HG03095 (cell line): ENCODE data around the gene SLC47A1.

ENCODE experiments used
- ATAC-seq: cut with Tn5 transposase; IDR thresholded peaks from one replicate; pipeline ENCODE4 v1.9.1; 2021; ENCODE audit warnings: moderate library complexity; ENCODE audit not compliant: unreplicated experiment

Gene SLC47A1

DNA sequence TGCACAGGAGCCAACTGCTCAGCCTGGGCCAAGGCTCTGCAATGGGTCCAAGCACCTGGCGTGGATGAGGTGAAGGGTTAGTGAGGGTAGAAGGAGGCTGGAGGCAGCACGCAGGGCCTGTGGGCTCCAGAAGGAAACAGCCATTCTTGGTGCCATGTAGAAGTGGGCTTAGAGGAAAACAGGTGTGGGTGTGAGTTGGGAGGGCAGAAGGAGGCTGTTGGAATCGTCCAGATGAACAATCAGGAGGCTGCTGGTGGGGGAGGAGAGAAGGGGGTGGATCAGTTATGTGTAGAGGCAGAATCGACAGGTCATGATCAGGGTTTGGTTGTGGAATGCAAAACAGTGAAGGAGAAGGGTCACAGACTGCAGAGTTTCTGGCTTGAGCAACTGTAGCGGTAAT, 63.2 kb downstream of the SLC47A1 start:
- no peak for ATAC-seq

DNA sequence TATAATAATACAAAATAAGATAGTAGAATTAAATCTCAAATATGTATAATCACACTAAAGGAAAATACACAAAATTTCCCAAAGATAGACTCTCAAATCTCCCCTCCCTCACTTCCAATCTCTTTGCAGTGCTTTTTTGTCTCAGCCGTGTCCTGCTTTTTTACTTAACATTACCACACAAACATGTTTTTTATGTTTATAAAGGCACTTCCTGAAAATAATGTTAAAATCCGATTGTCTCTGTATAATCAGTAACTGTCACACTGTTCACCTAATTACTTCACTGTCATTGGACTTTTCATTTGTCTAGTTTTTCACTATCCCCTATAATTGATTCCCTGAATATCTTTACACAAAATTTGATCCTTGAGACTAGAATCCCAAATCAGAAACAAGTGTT, 76.7 kb downstream of the SLC47A1 start:
- ATAC-seq, result no peak

DNA sequence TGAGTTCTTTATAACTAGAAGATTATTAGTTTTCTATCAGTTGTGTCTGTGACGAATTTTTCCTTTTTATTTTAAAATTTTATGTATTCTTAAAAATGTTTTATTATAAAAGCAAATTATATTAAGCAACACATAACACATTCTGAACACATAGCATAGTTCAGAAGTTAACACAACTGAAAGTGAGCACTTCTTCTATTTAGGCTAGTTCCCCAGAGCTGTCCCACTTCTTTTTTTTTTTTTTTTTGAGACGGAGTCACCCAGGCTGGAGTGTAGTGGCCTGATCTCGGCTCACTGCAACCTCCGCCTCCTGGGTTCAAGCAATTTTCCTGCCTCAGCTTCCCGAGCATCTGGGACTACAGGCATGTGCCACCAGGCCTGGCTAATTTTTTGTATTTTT, 77.2 kb downstream of the SLC47A1 start:
- ATAC-seq, result no peak

DNA sequence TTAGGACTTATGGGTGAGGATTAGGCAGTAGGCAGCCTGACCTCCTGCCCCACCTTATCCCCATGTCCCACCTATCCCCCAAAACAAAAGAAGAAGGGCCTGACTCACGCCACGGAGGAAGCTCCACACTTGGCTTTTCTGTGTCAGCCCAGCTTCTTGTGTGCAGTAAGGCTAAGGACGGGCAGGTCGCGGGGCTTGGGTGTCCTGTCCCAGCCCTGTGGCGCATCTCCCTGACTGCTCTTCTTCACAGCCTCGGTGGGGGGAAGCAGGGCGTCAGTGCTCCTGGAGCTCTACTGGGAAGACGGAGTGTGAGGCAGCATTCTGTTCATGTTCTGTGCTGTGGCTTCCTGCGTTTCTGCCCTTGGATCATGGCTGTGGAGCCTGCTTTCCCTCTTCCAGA, 80.3 kb downstream of the SLC47A1 start:
- no peak for ATAC-seq

DNA sequence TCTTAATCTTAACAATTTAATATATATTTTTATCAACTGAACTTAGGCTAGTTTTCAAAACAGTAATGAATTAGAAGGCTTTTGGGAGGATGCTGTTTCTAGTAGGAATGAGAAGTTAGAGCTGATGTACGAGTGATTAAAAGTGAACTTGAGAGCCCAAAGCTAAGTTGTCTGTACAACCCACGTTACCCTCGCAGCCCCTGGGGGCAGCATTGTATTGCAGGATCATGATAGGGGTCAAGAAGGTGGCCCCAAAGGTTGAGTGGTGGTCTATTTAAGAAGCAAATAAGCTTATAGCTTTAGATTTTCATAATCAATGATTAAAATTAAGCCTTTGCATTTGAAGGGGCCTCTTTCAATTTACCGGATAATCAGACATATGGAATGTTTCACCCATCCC, 81.2 kb downstream of the SLC47A1 start:
- no peak for ATAC-seq

DNA sequence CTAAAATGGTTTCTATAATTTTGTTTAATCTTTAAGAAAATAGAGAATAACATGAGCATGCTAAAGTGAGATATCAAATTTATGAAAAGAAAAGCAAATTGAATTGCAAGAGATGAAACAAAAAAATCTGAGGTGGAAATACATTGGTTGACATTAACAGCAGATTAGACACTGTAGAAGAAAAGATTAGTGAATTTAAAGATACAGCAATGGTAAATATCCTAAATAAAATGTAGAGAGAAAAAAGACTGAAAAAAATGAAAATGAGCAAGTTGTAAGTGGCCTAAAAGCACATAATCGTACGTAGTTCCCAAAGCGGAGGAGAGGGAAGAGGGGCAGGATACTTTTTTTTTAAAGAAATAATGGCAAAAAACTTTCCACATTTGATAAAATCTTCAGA, 84.4 kb downstream of the SLC47A1 start:
- ATAC-seq, result no peak

DNA sequence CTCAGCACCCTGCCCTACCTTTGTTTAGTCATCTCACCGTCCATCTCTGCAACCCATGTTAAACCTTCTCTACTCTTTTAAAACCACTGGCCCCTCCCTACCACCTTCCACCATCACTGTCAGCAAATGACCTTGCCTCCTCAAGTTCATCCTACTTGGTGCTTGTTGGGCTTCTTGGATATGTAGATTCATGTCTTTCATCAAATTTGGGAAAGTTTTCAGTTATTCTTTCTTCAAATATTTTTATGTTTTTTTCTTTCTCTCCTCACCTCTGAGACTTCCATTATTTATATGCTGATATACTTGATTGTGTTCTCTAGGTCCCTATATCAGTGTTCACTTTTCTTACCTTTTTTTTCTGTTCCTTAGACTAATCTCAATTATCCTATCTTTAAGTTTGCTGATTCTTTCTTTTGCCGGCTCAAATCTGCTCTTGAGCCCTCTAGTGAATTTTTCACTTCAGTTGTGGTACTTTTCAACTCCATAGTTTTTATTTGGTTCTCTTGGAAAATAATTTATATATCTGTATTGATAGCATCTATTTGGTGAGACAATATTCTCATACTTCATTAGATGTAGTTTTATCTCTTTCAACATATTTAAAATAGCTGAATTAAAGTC, 86.2 kb downstream of the SLC47A1 start:
- no peak for ATAC-seq

DNA sequence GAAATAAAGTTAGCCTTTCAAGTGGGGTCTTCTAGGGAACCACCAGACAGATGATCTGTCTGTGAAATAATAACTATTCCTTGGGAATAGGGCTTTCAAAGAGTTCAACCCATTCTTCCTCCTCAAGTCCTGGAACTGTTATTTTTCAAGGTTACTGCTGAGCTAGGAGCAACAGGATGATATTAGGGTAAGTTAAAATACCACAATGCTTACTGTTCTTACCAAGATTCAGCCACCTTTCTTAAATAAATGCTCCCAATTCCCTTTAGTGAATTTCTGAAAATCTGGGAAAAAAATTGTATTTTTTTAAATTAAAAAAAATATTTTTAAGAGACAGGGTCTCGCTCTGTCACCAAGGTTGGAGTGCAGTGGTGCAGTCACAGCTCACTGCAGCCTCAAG, 88.0 kb downstream of the SLC47A1 start:
- ATAC-seq, result no peak

DNA sequence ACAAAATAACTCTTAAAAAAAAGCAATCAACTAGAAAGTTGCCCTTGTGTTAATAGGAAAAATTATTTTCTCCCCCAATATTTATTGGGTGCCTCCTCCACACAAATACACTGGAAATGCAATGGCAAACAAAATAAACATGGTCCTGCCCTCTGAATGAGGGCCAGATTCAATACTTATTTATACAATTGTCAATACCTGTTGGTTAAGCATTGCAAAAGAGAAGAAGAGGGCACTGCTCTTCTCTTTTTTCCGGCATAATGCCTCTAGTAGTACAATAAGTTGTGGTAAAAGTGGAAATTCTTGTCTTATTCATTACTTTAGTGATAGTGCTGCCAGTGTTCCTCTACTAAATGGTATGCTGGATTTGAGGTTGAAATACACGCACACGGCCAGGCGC, 92.4 kb downstream of the SLC47A1 start:
- no peak for ATAC-seq
